HAP-1 (cell line): ENCODE data around the gene KRT80.

ENCODE experiments used
- DNase-seq, 2 experiments: peaks; one replicate each; pipeline ENCODE4 v3.0.0-alpha.2; 2016 to 2020; ENCODE audit warnings: low spot score in 2 of 2
- H3K27me3 ChIP-seq: fragments of 250-450 bp; sonication (Bioruptor Pico); 2 replicates; pipeline ENCODE4 v1.5.1; 2020; ENCODE audit warnings: low read depth, mild to moderate bottlenecking, moderate library complexity
- H3K36me3 ChIP-seq: fragments of 250-450 bp; sonication (Bioruptor Pico); replicated peaks from 2 replicates; pipeline ENCODE4 v1.5.1; 2020; ENCODE audit warnings: mild to moderate bottlenecking
- H3K4me1 ChIP-seq: fragments of 250-450 bp; sonication (Bioruptor Pico); 2 replicates; pipeline ENCODE4 v1.5.1; 2020; ENCODE audit warnings: mild to moderate bottlenecking
- H3K4me3 ChIP-seq: fragments of 250-450 bp; sonication (Bioruptor Pico); 2 replicates; pipeline ENCODE4 v1.5.1; 2020; ENCODE audit warnings: mild to moderate bottlenecking, moderate library complexity
- H3K9me3 ChIP-seq: fragments of 250-450 bp; sonication (Bioruptor Pico); 2 replicates; pipeline ENCODE4 v1.5.1; 2020; ENCODE audit warnings: mild to moderate bottlenecking, moderate library complexity
- in situ Hi-C: fragments of 300-500 bp; cut with MboI; formaldehyde crosslinking; loops from 3 replicates; pipeline ENCODE4 v1.14.3; 2020; ENCODE audit warnings: low sequenced_read_pairs, inconsistent platforms, mixed read lengths

Gene KRT80

GRCh38 chr12:52210925-52211650 lies 19.3 kb upstream of the KRT80 start:
- H3K9me3 ChIP-seq: no peaks in the 10 kb centered on the region
- in situ Hi-C loops: no loop called here
- DNase-seq: no peak

GRCh38 chr12:52210186-52210924 lies 18.5 kb upstream of the KRT80 start:
- in situ Hi-C loops: no loop called here
- Histone ChIP-seq H3K27me3 (peaks cover 16% of the 10 kb centered on the region), H3K4me1 (no peaks in the 10 kb centered on the region), H3K36me3 (no peaks in the 10 kb centered on the region), H3K4me3 (no peak overlapping the region), H3K9me3 (no peaks in the 10 kb centered on the region)
- no peak for DNase-seq

More at GRCh38 chr12:52210925-52211650, 19.3 kb upstream of the KRT80 start:
- no peaks in the 10 kb centered on the region for H3K4me1 ChIP-seq
- no peak overlapping the region for H3K4me3 ChIP-seq
- H3K36me3 ChIP-seq: no peaks in the 10 kb centered on the region
- H3K27me3 ChIP-seq: peaks cover 16% of the 10 kb centered on the region

DNA sequence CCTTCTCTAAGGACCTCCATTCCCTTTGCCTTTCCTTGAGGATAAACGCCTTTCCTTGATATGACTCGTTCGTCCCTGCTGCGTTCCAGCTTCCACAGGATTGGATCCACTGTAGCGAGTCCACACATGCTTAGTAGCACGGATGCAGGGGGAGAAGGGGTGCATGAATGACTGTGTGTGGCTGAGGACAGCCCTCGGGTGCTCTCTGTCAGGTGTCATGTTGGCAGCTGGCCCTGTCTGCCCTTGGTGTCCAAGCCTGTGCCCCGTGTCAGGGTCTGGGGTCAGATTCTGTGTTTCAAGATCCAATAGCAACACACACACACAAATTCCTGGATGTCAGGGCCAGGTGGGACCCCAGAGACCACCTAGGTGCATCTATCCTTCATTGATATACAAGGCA lies 17.5 kb upstream of the KRT80 start:
- Histone ChIP-seq H3K9me3 (no peaks in the 10 kb centered on the region), H3K4me3 (no peak overlapping the region), H3K27me3 (peaks cover 16% of the 10 kb centered on the region), H3K36me3 (no peaks in the 10 kb centered on the region), H3K4me1 (no peaks in the 10 kb centered on the region)
- in situ Hi-C loops: no loop called here
- no peak for DNase-seq

- no peak for DNase-seq
- Histone ChIP-seq H3K9me3 (no peaks in the 10 kb centered on the region), H3K27me3 (peaks cover 21% of the 10 kb centered on the region), H3K36me3 (no peaks in the 10 kb centered on the region), H3K4me1 (no peaks in the 10 kb centered on the region), H3K4me3 (no peak overlapping the region)
- in situ Hi-C loops: no loop called here
Observed at GRCh38 chr12:52208424-52209165, 16.8 kb upstream of the KRT80 start.

GRCh38 chr12:52207895-52208294 lies 16.1 kb upstream of the KRT80 start:
- no peak for DNase-seq
- Histone ChIP-seq H3K27me3 (peaks cover 28% of the 10 kb centered on the region), H3K4me1 (no peaks in the 10 kb centered on the region), H3K4me3 (no peak overlapping the region), H3K9me3 (no peaks in the 10 kb centered on the region), H3K36me3 (no peaks in the 10 kb centered on the region)
- in situ Hi-C loops: no loop called here

DNA sequence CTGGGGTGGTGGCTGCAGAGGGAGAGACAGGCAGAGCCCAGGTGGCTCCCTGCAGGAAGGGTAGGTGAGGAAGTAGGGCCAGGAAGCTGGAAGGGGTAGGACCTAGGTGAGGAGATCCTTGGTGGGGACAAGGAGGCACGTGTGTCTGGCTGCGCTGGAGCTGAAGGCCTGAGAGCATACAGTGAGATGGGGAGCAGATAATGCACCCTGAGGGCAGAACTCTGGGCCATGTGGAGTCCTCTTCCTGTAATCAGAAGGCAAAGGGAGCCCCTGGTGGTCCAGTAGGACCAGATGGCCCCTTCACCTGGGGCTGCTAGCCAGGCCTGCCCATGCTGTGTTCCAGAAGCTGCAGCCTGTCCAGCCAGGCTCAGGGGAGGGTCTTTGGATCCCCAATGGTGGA lies 15.3 kb upstream of the KRT80 start:
- Histone ChIP-seq H3K36me3 (no peaks in the 10 kb centered on the region), H3K4me3 (no peak overlapping the region), H3K9me3 (no peaks in the 10 kb centered on the region), H3K4me1 (no peaks in the 10 kb centered on the region), H3K27me3 (peaks cover 35% of the 10 kb centered on the region)
- DNase-seq: no peak
- in situ Hi-C loops: no loop called here

DNA sequence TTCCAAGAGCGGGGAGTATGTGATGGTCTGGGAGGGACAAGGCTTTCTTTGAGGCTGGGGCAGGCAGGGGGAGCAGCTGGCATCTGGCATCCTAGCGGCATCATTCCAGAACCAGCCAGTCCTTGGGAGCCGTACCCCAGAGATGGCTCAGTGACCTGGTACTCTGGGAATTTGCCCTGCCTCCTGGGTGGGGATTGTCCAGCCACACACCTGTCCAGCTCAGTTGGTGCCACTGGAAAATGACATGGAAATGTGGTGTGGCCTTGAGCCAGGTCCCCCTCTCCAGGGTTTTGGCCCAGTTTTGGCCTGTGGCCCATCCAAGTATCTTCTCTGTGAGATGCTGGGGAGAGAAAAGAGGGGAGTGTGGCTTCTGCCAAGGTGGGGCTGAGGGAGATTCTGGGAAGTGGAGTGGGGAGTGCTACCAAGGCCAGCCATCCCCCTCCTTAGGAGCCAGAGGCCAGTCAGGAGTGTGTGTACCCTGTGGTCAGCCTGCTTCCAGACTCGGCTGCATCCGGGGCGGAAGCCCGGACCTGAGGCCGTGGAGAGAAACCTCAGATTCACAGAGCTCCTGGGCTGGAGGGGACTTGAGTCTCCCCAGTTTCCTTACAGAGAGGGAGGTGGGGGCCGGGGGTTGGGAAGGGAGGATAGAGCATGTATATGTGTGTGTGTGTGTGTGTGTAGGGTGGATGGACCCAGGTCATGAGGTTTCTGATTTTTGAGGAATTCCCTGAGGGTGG lies 14.7 kb upstream of the KRT80 start:
- H3K4me1 ChIP-seq: no peaks in the 10 kb centered on the region

GRCh38 chr12:52205612-52206303 lies 13.9 kb upstream of the KRT80 start:
- Histone ChIP-seq H3K27me3 (peaks cover 43% of the 10 kb centered on the region), H3K4me1 (no peaks in the 10 kb centered on the region), H3K36me3 (no peaks in the 10 kb centered on the region), H3K4me3 (no peak overlapping the region), H3K9me3 (no peaks in the 10 kb centered on the region)
- in situ Hi-C loops: no loop called here
- no peak for DNase-seq

More for the DNA sequence above, 14.7 kb upstream of the KRT80 start:
- peaks cover 42% of the 10 kb centered on the region for H3K27me3 ChIP-seq
- no peaks in the 10 kb centered on the region for H3K9me3 ChIP-seq
- no peaks in the 10 kb centered on the region for H3K36me3 ChIP-seq
- DNase-seq: no peak
- H3K4me3 ChIP-seq: no peak overlapping the region
- in situ Hi-C loops: no loop called here

DNA sequence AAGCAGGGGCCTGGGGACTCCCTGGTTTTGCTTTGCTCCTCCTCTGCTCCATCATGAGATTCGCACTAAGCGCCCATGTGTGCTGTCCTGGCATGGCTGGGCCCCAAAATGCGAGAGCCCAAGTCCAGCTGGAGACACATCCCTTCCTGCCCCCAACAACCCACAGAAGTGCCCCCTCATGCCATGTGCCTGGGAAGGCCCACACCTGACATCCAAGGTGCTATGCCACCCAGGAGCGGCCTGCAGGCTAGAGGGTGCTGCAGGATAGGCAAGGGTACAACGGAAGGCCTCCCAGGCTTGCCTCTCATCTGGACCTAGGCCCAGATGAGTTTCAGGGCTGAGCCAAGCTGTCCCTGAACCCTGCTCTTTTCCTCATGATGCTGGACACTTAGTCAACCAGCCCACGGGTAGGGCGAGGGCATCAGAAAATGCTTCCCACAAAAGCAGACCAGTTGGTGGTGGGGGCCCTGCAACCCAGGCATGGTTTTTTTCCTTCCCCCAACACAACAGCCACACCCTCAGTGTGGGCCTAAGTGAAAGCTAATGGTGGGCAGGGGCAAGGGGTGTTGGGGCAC lies 13.2 kb upstream of the KRT80 start:
- in situ Hi-C loops: no loop called here
- Histone ChIP-seq H3K9me3 (no peaks in the 10 kb centered on the region), H3K27me3 (peaks cover 48% of the 10 kb centered on the region), H3K4me3 (no peak overlapping the region), H3K4me1 (no peaks in the 10 kb centered on the region), H3K36me3 (no peaks in the 10 kb centered on the region)
- DNase-seq: no peak

GRCh38 chr12:52204095-52204930 lies 12.5 kb upstream of the KRT80 start:
- no peaks in the 10 kb centered on the region for H3K4me1 ChIP-seq
- H3K27me3 ChIP-seq: peaks cover 50% of the 10 kb centered on the region
- H3K9me3 ChIP-seq: no peaks in the 10 kb centered on the region
- in situ Hi-C loops: no loop called here
- no peaks in the 10 kb centered on the region for H3K36me3 ChIP-seq
- no peak for DNase-seq
- no peak overlapping the region for H3K4me3 ChIP-seq

- no peak overlapping the region for H3K4me3 ChIP-seq
- DNase-seq: no peak
- in situ Hi-C loops: no loop called here
- H3K36me3 ChIP-seq: no peaks in the 10 kb centered on the region
- H3K27me3 ChIP-seq: peaks cover 41% of the 10 kb centered on the region
- H3K9me3 ChIP-seq: no peaks in the 10 kb centered on the region
- no peaks in the 10 kb centered on the region for H3K4me1 ChIP-seq
Observed at GRCh38 chr12:52203079-52203921, 11.5 kb upstream of the KRT80 start.
